ENCODE data around the gene TNFRSF12A. TPM values are rescaled to one million over a fixed set of nuclear protein-coding genes. Genes with fewer than 3 reads are reported as not detected.

The TNFRSF12A gene
- total RNA-seq, 1 experiment from 2014 or later, result 78.9 TPM

- TF ChIP-seq, protein P1, sequence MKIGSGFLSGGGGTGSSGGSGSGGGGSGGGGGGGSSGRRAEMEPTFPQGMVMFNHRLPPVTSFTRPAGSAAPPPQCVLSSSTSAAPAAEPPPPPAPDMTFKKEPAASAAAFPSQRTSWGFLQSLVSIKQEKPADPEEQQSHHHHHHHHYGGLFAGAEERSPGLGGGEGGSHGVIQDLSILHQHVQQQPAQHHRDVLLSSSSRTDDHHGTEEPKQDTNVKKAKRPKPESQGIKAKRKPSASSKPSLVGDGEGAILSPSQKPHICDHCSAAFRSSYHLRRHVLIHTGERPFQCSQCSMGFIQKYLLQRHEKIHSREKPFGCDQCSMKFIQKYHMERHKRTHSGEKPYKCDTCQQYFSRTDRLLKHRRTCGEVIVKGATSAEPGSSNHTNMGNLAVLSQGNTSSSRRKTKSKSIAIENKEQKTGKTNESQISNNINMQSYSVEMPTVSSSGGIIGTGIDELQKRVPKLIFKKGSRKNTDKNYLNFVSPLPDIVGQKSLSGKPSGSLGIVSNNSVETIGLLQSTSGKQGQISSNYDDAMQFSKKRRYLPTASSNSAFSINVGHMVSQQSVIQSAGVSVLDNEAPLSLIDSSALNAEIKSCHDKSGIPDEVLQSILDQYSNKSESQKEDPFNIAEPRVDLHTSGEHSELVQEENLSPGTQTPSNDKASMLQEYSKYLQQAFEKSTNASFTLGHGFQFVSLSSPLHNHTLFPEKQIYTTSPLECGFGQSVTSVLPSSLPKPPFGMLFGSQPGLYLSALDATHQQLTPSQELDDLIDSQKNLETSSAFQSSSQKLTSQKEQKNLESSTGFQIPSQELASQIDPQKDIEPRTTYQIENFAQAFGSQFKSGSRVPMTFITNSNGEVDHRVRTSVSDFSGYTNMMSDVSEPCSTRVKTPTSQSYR (CRISPR knock-in tag; IDR thresholded peaks at IDR 0.05), result peak; percentile 97
- TF ChIP-seq CTCF (IDR thresholded peaks at IDR 0.05) (peak; percentile 81), GABPB1 (CRISPR knock-in tag; IDR thresholded peaks at IDR 0.05) (no peak), MYBL2 (CRISPR knock-in tag; IDR thresholded peaks at IDR 0.05) (no peak), ATF6 (CRISPR knock-in tag; IDR thresholded peaks at IDR 0.05) (0 out of 2 replicates have a peak, but pooled peaks have one; percentile 62), ZNF317 (CRISPR knock-in tag; IDR thresholded peaks at IDR 0.05; ENCODE audit: borderline replicate concordance, low read depth) (no peak), RELA (CRISPR knock-in tag; IDR thresholded peaks at IDR 0.05; ENCODE audit: borderline replicate concordance) (no peak), AR (CRISPR knock-in tag; IDR thresholded peaks at IDR 0.05) (no peak)
- TF ChIP-seq, protein P2, sequence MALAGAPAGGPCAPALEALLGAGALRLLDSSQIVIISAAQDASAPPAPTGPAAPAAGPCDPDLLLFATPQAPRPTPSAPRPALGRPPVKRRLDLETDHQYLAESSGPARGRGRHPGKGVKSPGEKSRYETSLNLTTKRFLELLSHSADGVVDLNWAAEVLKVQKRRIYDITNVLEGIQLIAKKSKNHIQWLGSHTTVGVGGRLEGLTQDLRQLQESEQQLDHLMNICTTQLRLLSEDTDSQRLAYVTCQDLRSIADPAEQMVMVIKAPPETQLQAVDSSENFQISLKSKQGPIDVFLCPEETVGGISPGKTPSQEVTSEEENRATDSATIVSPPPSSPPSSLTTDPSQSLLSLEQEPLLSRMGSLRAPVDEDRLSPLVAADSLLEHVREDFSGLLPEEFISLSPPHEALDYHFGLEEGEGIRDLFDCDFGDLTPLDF (CRISPR knock-in tag; IDR thresholded peaks at IDR 0.05), result no peak
Observed at GRCh38 chr16:3017794-3018506, 2.2 kb upstream of the TNFRSF12A start, which contains the start of gene CLDN6 (continued).

DNA sequence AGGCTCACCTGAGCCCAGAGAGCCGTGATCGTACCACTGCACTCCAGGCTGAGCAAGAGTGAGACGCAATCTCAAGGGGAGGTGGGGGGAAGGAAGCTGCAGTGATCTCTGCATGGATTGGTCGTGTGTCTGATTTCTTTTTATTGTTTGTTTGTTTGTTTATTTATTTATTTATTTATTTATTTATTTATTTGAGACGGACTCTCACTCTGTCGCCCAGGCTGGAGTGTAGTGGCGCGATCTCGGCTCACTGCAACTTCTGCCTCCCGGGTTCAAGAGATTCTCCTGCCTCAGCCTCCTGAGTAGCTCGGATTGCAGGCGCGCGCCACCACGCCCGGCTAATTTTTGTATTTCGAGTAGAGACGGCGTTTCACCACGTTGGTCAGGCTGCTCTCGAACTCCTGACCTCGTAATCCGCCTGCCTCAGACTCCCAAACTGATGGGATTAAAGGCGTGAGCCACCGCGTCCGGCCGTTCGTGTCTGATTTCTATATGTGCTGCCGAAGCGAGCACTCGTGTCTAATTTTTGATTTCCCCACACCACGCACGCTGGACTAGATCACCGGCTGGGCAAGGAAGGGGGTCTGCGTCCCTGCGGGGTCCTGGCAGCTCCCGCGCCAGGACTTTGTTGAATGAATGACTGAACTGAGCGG, 448 bp upstream of the TNFRSF12A start:
- peak overlapping the region; percentile 86 for H3K4me3 Mint-ChIP-seq
- ATAC-seq, result no peak
- peaks cover 59% of the 10 kb centered on the region for H3K4me1 Mint-ChIP-seq
- DNase-seq (ENCODE audit: low spot score), result no peak
- peak; percentile 5; the same call in 1 of the 2 replicates for TF ChIP-seq HMGA2 (CRISPR knock-in tag; IDR thresholded peaks at IDR 0.05)
- no peak for TF ChIP-seq AFF4 (CRISPR knock-in tag; IDR thresholded peaks at IDR 0.05; ENCODE audit: borderline replicate concordance)
- H3K9me3 Mint-ChIP-seq, result no peaks in the 10 kb centered on the region
- peaks cover 23% of the 10 kb centered on the region for H3K36me3 Mint-ChIP-seq
- ChIA-PET POLR2A (interaction anchor here (0.6 to 17.1 kb wide), 12 partner anchors 10 to 89 kb away, joined by 3 to 502 read pairs (median 6); partner anchors contain the start of genes CLDN9 and ZSCAN10), CTCF (interaction anchor here (0.7 to 8.6 kb wide), 16 partner anchors 12 to 146 kb away, joined by 3 to 360 read pairs (median 4); partner anchors contain the start of genes CLDN9, FLYWCH1, KREMEN2 and ZSCAN10)
- peaks cover 2% of the 10 kb centered on the region; the same call in 1 of the 2 replicates for H3K27me3 Mint-ChIP-seq (ENCODE audit: low read depth)
- H3K27ac Mint-ChIP-seq, result peak overlapping the region; percentile 98
